HG03378 (cell line): ENCODE data around the gene LYSMD3.
"Not testable (repeated sequence)": the region's sequence is repeated elsewhere in the genome, so short reads cannot be mapped to it uniquely, and the experiment has no call there.

ENCODE experiments used
- ATAC-seq: cut with Tn5 transposase; IDR thresholded peaks from one replicate; pipeline ENCODE4 v1.9.1; 2021; ENCODE audit warnings: mild to moderate bottlenecking, moderate library complexity; ENCODE audit not compliant: unreplicated experiment

LYSMD3 gene

GRCh38 chr5:90529194-90529938, at the start of gene LYSMD3:
Gene LYSMD3, minus strand, starts transcription at chr5:90529584. Its CDS starts 4,295 bp downstream, at chr5:90525289.
- peak; percentile 86 for ATAC-seq

GRCh38 chr5:90576566-90576965, 47.2 kb upstream of the LYSMD3 start:
- ATAC-seq: not testable (repeated sequence)

GRCh38 chr5:90575712-90576111, 46.3 kb upstream of the LYSMD3 start:
- ATAC-seq: no peak

- no peak for ATAC-seq
Measured at GRCh38 chr5:90571147-90571773, 41.9 kb upstream of the LYSMD3 start.

GRCh38 chr5:90570034-90570433, 40.6 kb upstream of the LYSMD3 start:
- no peak for ATAC-seq

- no peak for ATAC-seq
Measured at GRCh38 chr5:90569084-90569483, 39.7 kb upstream of the LYSMD3 start.

- no peak for ATAC-seq
Measured at GRCh38 chr5:90565491-90565890, 36.1 kb upstream of the LYSMD3 start.

- ATAC-seq: no peak
Measured at GRCh38 chr5:90563108-90563507, 33.7 kb upstream of the LYSMD3 start.

GRCh38 chr5:90562341-90562740, 33.0 kb upstream of the LYSMD3 start:
- no peak for ATAC-seq

- no peak for ATAC-seq
Measured at GRCh38 chr5:90561766-90562165, 32.4 kb upstream of the LYSMD3 start.

- no peak for ATAC-seq
Measured at GRCh38 chr5:90560771-90561170, 31.4 kb upstream of the LYSMD3 start.

GRCh38 chr5:90558344-90559192, 29.2 kb upstream of the LYSMD3 start, which contains the start of gene ADGRV1:
Gene ADGRV1, plus strand, starts transcription at chr5:90558797. Its CDS starts 99 bp downstream, at chr5:90558896.
- no peak for ATAC-seq

GRCh38 chr5:90557871-90558270, 28.5 kb upstream of the LYSMD3 start:
- ATAC-seq: no peak

GRCh38 chr5:90557391-90557790, 28.0 kb upstream of the LYSMD3 start:
- no peak for ATAC-seq

- ATAC-seq: no peak
Measured at GRCh38 chr5:90555666-90556065, 26.3 kb upstream of the LYSMD3 start.

- no peak for ATAC-seq
Measured at GRCh38 chr5:90554358-90555006, 25.1 kb upstream of the LYSMD3 start.

- no peak for ATAC-seq
Measured at GRCh38 chr5:90553711-90554110, 24.3 kb upstream of the LYSMD3 start.

GRCh38 chr5:90551376-90551775, 22.0 kb upstream of the LYSMD3 start:
- ATAC-seq: no peak

GRCh38 chr5:90550963-90551362, 21.6 kb upstream of the LYSMD3 start:
- no peak for ATAC-seq

GRCh38 chr5:90549729-90550275, 20.4 kb upstream of the LYSMD3 start:
- ATAC-seq: no peak

GRCh38 chr5:90549223-90549622, 19.8 kb upstream of the LYSMD3 start:
- ATAC-seq: no peak
